ENCODE data around the gene HRH2. TPM values are rescaled to one million over a fixed set of nuclear protein-coding genes. Genes with fewer than 3 reads are reported as not detected.

The HRH2 gene
- total RNA-seq, 2 experiments from 2014 or later, result 26.9 to 27.5 TPM

DNA sequence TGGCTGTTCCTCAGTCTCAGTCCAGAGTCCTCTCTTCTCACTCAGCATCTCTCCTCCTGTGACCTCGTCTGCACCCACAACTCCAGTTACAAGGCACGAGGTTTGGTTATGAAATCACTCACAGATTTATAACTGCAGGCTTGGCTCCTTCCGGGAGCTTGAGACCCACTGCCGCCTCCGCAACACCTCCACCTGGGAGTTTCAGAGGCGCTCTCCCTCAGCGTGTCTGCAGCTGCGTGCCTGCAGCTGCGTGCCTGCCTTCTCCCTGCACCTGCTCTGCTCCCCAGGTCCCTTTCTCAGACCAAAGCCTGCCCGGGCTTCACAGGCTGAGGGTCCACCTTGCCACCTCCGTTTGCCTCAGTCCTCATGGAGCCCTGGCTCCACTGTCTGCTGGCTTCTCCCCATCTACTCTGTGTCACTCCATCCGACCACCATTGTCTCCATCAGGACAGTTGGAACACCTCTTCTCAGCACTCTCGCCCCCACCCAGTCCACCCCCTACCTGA lies 51.5 kb downstream of the HRH2 start:
- Mint-ChIP-seq H3K9me3 (ENCODE audit: insufficient read depth) (no peaks in the 10 kb centered on the region), H3K4me3 (no peak overlapping the region), H3K27me3 (ENCODE audit: low read depth) (no peaks in the 10 kb centered on the region), H3K36me3 (ENCODE audit: low read depth) (peaks cover 18% of the 10 kb centered on the region), H3K27ac (no peak overlapping the region), H3K4me1 (ENCODE audit: low read depth) (no peaks in the 10 kb centered on the region)
- DNase-seq, result no peak
- ChIA-PET POLR2A (no interaction called here), CTCF (interaction anchor here (1.6 to 3.0 kb wide), 2 partner anchors 20 to 175 kb away, joined by 4 to 16 read pairs; no protein-coding TSS in a partner anchor)
- ATAC-seq, result no peak

GRCh38 chr5:175710326-175710725 lies 52.5 kb downstream of the HRH2 start:
- no peaks in the 10 kb centered on the region for H3K4me1 Mint-ChIP-seq (ENCODE audit: low read depth)
- no peaks in the 10 kb centered on the region for H3K9me3 Mint-ChIP-seq (ENCODE audit: insufficient read depth)
- no peak overlapping the region for H3K4me3 Mint-ChIP-seq
- H3K27ac Mint-ChIP-seq, result no peak overlapping the region
- ChIA-PET POLR2A (no interaction called here), CTCF (interaction anchor here (1.3 to 3.0 kb wide), 3 partner anchors 9 to 176 kb away, joined by 5 to 16 read pairs (median 6); no protein-coding TSS in a partner anchor)
- peaks cover 16% of the 10 kb centered on the region for H3K36me3 Mint-ChIP-seq (ENCODE audit: low read depth)
- DNase-seq (no peak), ATAC-seq (no peak)
- no peaks in the 10 kb centered on the region for H3K27me3 Mint-ChIP-seq (ENCODE audit: low read depth)

- Mint-ChIP-seq H3K9me3 (ENCODE audit: insufficient read depth) (no peaks in the 10 kb centered on the region), H3K27ac (no peak overlapping the region), H3K36me3 (ENCODE audit: low read depth) (peaks cover 16% of the 10 kb centered on the region), H3K27me3 (ENCODE audit: low read depth) (no peaks in the 10 kb centered on the region), H3K4me1 (ENCODE audit: low read depth) (no peaks in the 10 kb centered on the region), H3K4me3 (no peak overlapping the region)
- DNase-seq (no peak), ATAC-seq (no peak)
- POLR2A ChIA-PET, result no interaction called here
- CTCF ChIA-PET, result interaction anchor here (1.3 to 3.0 kb wide), 3 partner anchors 10 to 177 kb away, joined by 5 to 16 read pairs (median 6); no protein-coding TSS in a partner anchor
These were observed 53.2 kb downstream of the HRH2 start for GRCh38 chr5:175711031-175711430.

DNA sequence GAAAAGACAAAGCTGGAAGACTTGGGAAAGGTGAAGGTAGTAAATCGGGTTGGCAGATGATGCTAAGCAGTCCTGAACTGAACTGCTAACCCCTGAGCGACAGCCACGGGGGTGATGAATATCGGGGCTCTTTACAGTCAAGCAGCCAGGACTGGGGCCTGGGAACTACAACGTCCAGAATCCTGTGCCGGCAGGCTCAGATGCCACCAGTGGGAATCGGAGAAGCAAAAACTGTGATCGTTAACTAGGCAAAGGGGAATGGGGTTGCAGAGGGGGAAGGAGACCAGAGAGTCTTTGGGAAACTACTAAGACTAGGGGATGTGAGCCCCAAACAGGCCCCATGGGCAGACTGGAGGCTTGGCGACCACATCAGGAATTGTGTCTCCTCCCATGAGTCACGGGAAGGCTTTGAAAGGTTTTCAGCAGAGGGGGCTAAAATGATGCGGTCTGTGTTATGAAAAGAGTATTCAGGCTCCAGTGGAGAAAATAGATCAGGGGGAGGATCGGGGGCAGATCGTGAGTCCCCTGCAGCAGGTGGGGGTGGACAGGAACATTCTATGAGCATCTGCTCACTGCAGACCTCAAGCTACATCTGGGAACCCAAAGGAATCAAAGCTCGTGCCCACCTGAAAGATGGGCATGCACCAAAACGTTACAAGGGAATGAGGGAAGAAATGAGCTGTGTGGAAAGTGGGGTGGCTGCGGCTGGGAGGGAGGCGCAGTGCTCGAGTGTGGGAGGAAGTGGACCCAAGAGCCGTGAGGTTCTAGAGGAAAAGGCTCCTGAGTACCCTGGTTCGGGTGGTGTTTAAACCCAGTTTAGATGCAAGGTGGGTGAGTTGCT lies 53.8 kb downstream of the HRH2 start:
- no peak for DNase-seq

DNA sequence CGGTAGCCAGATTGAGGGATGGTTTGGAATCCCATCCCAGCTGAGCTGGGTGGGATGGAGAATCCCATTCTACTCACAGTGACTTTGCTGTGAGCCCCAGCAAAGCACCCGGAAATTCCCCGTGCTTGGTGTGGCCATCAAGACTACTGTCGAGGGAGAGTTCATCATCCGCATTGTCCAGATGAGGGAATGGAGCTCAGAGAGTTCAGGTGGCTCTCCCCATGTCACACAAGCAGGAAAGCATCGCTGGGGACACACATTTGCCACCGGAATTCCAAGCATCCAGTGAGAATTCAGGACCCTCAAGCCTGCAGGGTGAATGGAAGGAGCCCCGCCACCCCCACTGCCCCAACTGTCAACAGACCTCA lies 54.4 kb downstream of the HRH2 start:
- no peak overlapping the region for H3K4me3 Mint-ChIP-seq
- POLR2A ChIA-PET, result no interaction called here
- ATAC-seq (no peak), DNase-seq (no peak)
- peaks cover 7% of the 10 kb centered on the region for H3K9me3 Mint-ChIP-seq (ENCODE audit: insufficient read depth)
- H3K27ac Mint-ChIP-seq, result no peak overlapping the region
- H3K4me1 Mint-ChIP-seq (ENCODE audit: low read depth), result no peaks in the 10 kb centered on the region
- peaks cover 21% of the 10 kb centered on the region for H3K36me3 Mint-ChIP-seq (ENCODE audit: low read depth)
- CTCF ChIA-PET, result interaction anchor here (1.3 to 3.0 kb wide), 2 partner anchors 17 to 178 kb away, joined by 3 to 16 read pairs; no protein-coding TSS in a partner anchor
- H3K27me3 Mint-ChIP-seq (ENCODE audit: low read depth), result no peaks in the 10 kb centered on the region

More for the DNA sequence above, 53.8 kb downstream of the HRH2 start:
- Mint-ChIP-seq H3K27ac (no peak overlapping the region), H3K36me3 (ENCODE audit: low read depth) (peaks cover 18% of the 10 kb centered on the region), H3K27me3 (ENCODE audit: low read depth) (no peaks in the 10 kb centered on the region), H3K4me1 (ENCODE audit: low read depth) (no peaks in the 10 kb centered on the region), H3K4me3 (no peak overlapping the region), H3K9me3 (ENCODE audit: insufficient read depth) (peaks cover under 1% of the 10 kb centered on the region)
- ChIA-PET POLR2A (no interaction called here), CTCF (interaction anchor here (1.3 to 3.0 kb wide), 4 partner anchors 10 to 177 kb away, joined by 3 to 16 read pairs (median 6); no protein-coding TSS in a partner anchor)
- no peak for ATAC-seq

GRCh38 chr5:175712681-175713085 lies 54.8 kb downstream of the HRH2 start:
- ChIA-PET POLR2A (no interaction called here), CTCF (interaction anchor here (1.3 to 2.0 kb wide), 2 partner anchors 17 to 179 kb away, joined by 3 to 10 read pairs; no protein-coding TSS in a partner anchor)
- Mint-ChIP-seq H3K27me3 (ENCODE audit: low read depth) (peaks cover under 1% of the 10 kb centered on the region), H3K4me1 (ENCODE audit: low read depth) (no peaks in the 10 kb centered on the region), H3K27ac (no peak overlapping the region), H3K4me3 (no peak overlapping the region), H3K9me3 (ENCODE audit: insufficient read depth) (peaks cover 11% of the 10 kb centered on the region), H3K36me3 (ENCODE audit: low read depth) (peaks cover 21% of the 10 kb centered on the region)
- DNase-seq (no peak), ATAC-seq (no peak)

- CTCF ChIA-PET, result interaction anchor here (2.0 kb wide), 1 partner anchor 180 kb away, joined by 10 read pairs; no protein-coding TSS in a partner anchor
- ATAC-seq (no peak), DNase-seq (no peak)
- POLR2A ChIA-PET, result no interaction called here
- H3K4me3 Mint-ChIP-seq, result no peak overlapping the region
- peaks cover 2% of the 10 kb centered on the region for H3K27me3 Mint-ChIP-seq (ENCODE audit: low read depth)
- peaks cover 3% of the 10 kb centered on the region for H3K4me1 Mint-ChIP-seq (ENCODE audit: low read depth)
- H3K9me3 Mint-ChIP-seq (ENCODE audit: insufficient read depth), result peaks cover 15% of the 10 kb centered on the region
- no peak overlapping the region for H3K27ac Mint-ChIP-seq
- H3K36me3 Mint-ChIP-seq (ENCODE audit: low read depth), result peaks cover 18% of the 10 kb centered on the region
These were observed 56.1 kb downstream of the HRH2 start for GRCh38 chr5:175713930-175714329.

DNA sequence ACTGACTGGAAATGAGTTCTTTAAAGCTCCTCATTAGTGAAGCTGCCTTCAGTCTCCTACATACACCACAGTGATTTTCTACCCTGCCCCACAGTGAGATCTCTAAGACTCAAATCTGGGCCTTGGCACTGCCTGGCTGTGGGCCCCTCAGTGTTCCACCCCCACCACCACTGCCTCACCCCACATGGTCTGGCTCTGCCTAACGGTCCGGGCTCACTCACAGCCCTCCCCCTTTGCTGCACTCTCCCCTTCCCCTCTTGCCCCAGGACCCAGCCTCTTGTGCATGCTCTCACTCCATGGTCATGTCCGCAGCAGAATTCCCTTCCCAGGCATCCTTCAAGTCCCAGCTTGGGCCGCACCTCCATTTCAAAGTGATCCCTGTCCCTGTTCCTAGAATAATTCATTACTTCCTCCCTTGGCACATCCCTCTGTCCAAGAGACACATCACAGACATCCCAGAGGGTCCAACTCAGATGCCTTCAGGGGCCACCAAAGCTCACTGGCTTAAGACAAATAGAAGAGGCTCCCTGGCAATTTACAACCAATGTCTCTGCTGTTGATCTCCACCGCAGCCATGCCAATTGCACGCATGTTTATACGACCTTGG lies 56.7 kb downstream of the HRH2 start:
- H3K27me3 Mint-ChIP-seq (ENCODE audit: low read depth), result peaks cover 2% of the 10 kb centered on the region
- ATAC-seq (no peak), DNase-seq (no peak)
- ChIA-PET CTCF (interaction anchor here (2.0 kb wide), 1 partner anchor 181 kb away, joined by 10 read pairs; no protein-coding TSS in a partner anchor), POLR2A (no interaction called here)
- no peak overlapping the region for H3K4me3 Mint-ChIP-seq
- H3K27ac Mint-ChIP-seq, result no peak overlapping the region
- peaks cover 12% of the 10 kb centered on the region for H3K36me3 Mint-ChIP-seq (ENCODE audit: low read depth)
- peaks cover 3% of the 10 kb centered on the region for H3K4me1 Mint-ChIP-seq (ENCODE audit: low read depth)
- peaks cover 15% of the 10 kb centered on the region for H3K9me3 Mint-ChIP-seq (ENCODE audit: insufficient read depth)

DNA sequence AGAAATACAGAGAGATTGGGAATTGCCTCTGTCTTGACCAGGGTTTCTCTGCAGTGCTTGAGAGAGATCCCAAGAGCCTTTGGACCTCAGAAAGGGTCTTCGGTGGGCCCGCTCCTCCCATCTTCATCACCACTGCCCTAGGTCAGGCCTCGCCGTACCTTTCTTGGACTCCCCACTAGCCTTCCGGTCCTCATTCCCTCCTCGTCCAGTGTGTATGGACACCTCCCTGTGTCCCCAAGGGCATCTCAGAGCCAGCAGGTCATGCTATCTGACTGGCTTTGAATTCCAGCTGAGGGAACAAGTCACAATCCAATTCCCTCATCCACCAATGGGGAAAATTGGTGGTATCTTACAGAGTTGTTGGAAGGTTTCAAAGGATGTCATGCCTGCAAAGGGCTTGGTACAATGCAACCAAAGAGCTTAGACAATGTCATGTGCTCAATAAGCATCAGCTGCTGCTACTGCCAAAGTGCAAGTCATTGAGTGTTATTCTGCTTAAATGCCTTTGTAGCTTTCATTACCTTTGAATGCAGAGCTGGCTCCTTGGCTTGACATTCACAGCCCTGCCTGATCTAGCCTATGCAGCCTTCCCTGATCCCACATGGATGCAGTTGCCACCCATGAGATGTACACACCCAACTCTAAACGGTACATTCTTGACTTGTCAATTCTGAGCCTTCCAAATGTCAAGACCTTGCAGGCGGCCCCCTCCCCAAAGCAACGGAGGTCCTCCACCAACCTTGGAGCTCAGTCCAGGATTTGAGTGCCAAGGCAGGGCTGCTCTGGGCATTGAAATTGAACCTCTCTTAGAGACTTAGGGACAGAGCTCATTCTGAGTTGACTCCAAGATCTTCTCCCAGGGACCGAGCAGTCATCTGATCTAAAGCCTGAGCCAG lies 58.0 kb downstream of the HRH2 start:
- ChIA-PET POLR2A (no interaction called here), CTCF (interaction anchor here (0.8 to 0.9 kb wide), 2 partner anchors 14 to 182 kb away, joined by 3 read pairs; no protein-coding TSS in a partner anchor)
- peaks cover 7% of the 10 kb centered on the region for H3K36me3 Mint-ChIP-seq (ENCODE audit: low read depth)
- ATAC-seq (no peak), DNase-seq (no peak)
- H3K4me1 Mint-ChIP-seq (ENCODE audit: low read depth), result peaks cover 3% of the 10 kb centered on the region
- no peak overlapping the region for H3K4me3 Mint-ChIP-seq
- H3K27me3 Mint-ChIP-seq (ENCODE audit: low read depth), result peaks cover 2% of the 10 kb centered on the region
- no peak overlapping the region for H3K27ac Mint-ChIP-seq
- peaks cover 15% of the 10 kb centered on the region for H3K9me3 Mint-ChIP-seq (ENCODE audit: insufficient read depth)

DNA sequence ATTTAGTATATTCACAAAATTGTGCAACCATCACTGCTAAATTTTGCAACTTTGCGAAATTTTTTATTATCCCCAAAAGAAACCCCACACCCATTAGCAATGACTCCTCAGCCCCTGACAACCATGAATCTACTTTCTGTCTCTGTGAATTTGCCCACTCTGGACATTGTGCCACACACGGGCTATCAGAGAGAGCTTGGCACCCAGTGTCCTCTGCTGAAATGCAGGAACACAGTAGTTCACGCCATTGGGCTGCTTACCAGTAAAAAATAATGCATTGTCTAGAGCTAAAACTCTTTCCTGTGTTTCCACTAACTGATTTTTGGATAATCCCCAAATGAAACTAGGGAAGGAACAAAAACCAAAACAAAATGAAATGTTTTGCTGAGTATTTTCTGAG lies 60.0 kb downstream of the HRH2 start:
- ATAC-seq, result no peak
- Mint-ChIP-seq H3K27ac (no peak overlapping the region), H3K4me1 (ENCODE audit: low read depth) (peaks cover 3% of the 10 kb centered on the region), H3K36me3 (ENCODE audit: low read depth) (peaks cover 7% of the 10 kb centered on the region), H3K9me3 (ENCODE audit: insufficient read depth) (peaks cover 15% of the 10 kb centered on the region), H3K4me3 (no peak overlapping the region), H3K27me3 (ENCODE audit: low read depth) (peaks cover 2% of the 10 kb centered on the region)
- ChIA-PET POLR2A (no interaction called here), CTCF (interaction anchor here (0.6 to 3.9 kb wide), 19 partner anchors 11 to 301 kb away, joined by 3 to 86 read pairs (median 7); no protein-coding TSS in a partner anchor)
- no peak for DNase-seq
